ENCODE data around the gene SLC22A12.

DNA sequence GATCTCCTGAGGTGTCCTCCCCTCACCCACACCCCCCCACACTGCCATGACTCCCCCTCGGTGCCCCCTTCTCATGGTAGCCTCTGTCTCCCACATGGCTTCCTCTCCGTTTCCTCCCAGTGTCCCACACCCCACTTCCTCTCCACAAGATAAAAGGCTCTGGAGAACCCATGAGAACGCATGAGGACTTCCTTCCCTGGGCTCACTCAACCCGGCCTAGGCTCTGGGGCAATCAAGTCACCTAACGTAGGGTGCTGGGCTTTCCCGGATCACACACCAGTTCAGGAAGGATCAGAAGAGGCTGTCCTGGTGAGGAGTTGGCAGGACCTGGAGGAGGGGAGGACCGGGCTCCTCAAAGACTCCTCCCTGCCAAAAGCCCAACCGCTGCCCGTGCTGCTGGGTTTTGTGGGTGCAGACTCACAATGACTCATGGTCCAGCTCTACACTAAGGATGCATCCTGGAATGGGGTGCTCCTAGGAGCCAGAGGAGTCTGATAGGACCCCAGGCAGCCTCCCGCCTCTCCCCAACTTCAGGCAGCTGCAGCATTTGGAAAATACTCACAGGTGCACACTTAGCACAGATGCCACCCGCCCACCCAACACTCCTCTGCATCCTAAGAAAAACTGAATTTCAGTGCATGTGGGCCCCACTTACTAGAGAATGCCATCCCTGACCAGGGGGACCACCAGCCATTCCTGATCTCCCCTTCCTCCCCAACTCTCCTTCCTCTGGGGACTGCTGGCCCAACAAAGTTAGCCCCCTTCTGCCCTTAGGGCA lies 21.0 kb downstream of the SLC22A12 start:
- TF ChIP-seq POLR2A (IDR thresholded peaks at IDR 0.05): no peak
- TF ChIP-seq, protein P1, sequence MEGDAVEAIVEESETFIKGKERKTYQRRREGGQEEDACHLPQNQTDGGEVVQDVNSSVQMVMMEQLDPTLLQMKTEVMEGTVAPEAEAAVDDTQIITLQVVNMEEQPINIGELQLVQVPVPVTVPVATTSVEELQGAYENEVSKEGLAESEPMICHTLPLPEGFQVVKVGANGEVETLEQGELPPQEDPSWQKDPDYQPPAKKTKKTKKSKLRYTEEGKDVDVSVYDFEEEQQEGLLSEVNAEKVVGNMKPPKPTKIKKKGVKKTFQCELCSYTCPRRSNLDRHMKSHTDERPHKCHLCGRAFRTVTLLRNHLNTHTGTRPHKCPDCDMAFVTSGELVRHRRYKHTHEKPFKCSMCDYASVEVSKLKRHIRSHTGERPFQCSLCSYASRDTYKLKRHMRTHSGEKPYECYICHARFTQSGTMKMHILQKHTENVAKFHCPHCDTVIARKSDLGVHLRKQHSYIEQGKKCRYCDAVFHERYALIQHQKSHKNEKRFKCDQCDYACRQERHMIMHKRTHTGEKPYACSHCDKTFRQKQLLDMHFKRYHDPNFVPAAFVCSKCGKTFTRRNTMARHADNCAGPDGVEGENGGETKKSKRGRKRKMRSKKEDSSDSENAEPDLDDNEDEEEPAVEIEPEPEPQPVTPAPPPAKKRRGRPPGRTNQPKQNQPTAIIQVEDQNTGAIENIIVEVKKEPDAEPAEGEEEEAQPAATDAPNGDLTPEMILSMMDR (IDR thresholded peaks at IDR 0.05): no peak
